C4-2B (cell line): Measurements from ENCODE around the gene SLC35A2.

Experiments used
- CTCF ChIP-seq: fragments of 450-650 bp; conservative IDR thresholded peaks from 2 replicates; pipeline ENCODE4 v1.5.1; 2017; ENCODE audit warnings: mild to moderate bottlenecking
- ZFX ChIP-seq: fragments of 450-650 bp; IDR thresholded peaks from 2 replicates; pipeline ENCODE4 v1.6.1; 2017

GRCh38 chrX:48920718-48921104 is 9.3 kb upstream of the SLC35A2 start:
- TF ChIP-seq CTCF (no peak), ZFX (no peak)
